ENCODE data around the gene PCTP.

PCTP gene

DNA sequence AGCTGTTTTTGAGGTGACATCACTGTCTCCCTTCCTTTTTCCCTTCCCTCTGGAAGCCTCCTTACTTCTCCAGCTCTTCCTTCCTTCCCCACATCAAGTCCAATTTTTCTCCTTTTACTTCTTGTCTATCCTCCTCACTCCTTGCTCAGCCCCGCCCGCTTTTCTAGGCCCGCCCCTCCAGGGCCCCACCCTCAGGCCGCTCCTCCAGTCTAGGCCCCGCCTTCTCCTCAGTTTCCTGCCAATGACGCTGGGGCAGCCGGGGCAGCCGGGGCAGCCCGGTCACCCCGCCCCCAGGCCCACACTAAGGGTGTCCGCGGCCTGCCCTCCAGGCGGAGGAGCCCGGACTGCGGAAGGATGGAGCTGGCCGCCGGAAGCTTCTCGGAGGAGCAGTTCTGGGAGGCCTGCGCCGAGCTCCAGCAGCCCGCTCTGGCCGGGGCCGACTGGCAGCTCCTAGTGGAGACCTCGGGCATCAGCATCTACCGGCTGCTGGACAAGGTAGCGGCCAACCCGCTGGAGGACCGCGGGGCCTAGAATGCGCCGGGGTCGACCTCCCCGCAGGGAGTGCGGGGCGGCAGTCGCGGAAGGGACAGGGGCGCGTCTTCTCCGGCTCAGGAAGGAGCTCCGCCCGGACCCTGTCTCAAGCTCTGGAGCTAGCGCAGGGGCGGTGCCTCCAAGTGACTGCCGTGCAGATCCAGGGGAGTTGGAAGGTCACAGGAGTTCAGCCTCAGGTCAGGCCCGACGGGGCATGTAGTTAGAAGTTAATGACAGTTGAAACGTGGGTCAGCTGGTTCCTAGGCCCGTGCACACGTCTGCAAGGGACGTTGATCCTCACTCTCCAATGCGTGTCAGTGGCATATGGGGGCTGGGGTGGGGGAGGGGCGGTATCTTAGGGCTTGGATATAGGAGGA is at the start of gene PCTP:
Gene PCTP (plus strand): TSS at position 302 of the 908 bp plus-strand sequence. CDS start 53 bp downstream, at position 355.
- DNase-seq = peak; percentile 84 to 89

DNA sequence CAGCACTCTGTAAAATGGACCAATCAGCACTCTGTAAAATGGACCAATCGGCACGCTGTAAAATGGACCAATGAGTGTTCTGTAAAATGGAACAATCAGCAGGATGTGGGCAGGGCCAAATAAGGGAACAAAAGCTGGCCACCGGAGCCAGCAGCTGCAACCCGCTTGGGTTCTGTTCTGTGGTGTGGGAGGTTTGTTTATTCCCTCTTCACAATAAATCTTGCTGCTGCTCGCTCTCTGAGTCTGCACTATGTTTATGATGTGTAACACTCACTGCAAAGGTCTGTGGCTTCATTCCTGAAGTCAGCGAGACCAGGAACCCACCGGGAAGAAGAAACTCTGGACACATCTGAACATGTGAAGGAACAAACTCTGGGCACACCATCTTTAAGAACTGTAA is 48.7 kb upstream of the PCTP start:
- DNase-seq = no peak

DNA sequence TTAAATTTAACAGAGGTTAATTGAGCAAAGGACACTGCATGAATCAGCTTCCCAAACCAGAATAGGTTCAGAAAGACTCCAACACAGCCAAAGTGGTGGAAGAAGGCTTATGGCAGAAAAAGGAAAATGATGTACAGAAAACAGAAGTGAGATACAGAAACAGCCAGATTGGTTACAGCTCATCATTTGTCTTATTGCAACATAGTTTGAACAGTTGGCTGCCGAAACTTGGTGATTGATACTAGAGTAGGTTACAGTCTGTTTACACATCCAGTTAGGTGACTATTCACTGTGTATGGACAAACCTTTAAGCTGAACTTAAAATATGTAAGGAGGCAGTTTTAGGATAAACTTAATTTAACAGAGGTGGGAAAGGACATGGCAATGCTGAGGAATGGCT is 46.5 kb upstream of the PCTP start:
- DNase-seq = no peak

DNA sequence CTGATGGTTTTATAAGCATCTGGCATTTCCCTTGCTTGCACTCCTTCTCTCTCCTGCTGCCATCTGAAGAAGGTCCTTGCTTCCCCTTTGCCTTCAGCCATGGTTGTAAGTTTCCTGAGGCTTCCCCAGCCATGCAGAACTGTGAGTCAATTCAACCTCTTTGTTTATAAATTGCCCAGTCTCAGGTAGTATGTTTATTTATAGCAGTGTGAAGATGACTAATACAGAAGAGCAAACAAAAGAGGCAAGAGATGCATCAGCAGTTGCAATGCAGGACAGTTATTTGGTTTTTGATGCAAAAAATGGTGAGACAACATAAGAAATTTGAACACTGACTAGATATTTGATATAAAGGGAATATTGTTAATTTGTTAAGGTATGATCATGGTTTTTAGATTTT is 45.0 kb upstream of the PCTP start:
- DNase-seq = no peak

DNA sequence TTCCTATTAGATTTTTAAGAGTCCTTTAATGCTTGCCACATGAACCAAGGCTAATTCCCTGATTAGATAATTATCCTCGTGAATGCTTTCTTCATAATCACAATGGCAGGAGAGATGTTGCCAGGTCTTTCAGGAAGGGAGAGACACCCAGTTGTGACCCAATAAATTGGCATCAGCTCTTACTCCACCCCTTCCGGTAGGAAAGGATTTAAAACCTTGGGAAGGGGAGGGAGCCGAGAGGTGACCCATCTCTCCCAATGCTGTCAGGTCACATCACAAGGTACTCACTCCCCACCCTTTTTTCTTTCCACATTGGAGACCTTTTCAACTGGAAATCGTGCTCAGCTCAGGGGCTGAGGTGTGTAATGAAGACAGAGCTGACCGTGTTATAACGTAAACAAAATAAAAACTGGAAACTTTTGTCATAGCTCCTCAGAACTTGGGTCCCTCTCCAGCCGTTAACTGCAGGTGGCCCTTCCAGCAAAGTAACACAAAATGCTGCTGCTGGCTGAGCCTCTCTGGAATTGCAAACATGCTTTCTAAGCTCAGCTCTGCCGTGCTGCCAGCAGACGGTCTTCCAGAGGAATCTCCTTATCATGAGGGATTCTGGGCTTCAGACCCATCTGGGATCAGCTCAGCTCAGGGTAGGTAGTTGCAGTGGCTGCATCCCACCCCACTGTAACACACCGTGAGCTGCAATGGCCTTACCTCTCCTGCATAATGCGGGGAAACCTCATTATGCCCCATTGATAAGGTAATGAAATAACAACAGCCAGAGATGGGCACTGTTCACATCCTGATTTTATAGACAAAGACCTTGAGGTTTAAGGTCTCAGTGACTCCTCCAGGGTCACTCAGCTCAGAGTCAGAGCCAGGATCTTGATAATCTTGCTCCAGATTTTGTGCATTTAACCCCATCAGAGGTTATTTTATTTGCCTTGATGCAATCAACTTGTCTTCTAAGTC is 43.8 kb upstream of the PCTP start:
- no peak for DNase-seq

DNA sequence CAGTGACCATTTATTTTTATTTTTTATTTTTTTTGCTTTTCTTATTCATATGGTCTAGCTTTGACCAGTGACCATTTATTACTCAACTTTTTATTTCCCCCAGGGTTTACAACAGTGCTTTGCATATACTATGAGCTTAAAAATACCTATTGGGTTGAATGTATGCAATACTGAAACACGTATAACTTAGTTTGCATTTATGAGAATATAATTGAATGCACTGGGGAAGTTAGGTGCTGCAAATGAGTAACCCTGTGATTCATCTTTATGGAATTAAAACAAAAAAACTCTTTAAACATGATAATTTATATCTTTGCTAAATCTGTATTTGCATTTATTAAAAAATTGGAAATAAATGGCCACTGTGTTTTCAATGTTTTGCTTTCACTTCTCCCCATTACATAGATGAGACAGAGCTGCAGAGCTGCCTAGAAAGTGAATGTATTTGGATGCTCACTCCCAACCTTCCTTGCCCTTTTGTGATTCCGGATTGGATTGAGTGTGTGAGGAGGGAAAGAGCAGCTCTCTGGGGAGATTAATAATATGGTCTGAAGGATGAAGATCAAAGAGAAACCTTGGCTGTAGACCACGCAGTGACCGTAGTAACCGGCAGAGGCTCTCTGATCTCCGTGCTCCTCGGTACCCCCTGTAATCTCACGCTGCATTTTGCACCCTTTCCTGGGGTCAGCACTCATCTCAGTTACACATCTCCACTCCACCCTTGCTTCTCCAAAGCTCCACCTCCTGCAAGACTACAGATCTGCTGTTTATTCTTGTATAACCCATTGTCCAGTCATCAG is 42.5 kb upstream of the PCTP start:
- no peak for DNase-seq

DNA sequence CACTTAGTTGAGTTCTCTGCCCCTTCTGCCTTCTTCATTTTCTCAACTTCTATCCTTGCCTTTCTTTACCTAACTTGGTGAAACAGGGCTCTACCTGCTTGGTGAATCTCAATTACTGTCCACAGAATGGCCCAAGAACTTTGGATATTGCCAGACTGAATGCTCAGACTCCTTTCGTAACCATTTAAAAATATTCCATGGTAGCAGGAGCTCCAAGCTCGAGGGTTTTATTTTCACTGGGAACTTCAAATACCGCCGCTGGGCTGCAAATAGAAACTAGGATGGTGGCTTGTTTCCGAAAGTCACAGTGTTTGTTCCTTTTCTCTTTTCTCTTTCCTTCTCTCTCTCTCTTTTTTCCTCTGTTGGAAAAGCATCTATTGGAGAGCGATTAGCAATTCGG is 41.4 kb upstream of the PCTP start:
- DNase-seq = no peak

DNA sequence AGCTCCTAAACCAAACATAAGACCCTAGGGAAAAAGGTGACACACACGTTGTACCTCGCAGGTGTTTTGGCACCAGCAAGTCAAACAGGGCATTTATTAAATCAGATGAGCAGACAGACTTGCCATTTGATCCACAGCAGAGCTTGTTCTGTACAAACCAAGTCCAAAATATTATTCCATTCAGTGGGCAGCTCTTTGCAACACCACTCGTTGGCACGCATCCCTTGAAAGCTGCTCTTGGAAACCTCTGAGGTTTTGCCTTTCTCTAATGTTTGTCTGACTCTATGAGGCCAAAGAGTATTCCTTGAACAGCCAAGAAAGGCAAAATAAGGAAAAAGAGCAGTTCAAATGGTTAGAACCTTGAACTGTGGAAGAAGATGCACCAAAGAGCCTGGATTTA is 40.9 kb upstream of the PCTP start:
- no peak for DNase-seq

DNA sequence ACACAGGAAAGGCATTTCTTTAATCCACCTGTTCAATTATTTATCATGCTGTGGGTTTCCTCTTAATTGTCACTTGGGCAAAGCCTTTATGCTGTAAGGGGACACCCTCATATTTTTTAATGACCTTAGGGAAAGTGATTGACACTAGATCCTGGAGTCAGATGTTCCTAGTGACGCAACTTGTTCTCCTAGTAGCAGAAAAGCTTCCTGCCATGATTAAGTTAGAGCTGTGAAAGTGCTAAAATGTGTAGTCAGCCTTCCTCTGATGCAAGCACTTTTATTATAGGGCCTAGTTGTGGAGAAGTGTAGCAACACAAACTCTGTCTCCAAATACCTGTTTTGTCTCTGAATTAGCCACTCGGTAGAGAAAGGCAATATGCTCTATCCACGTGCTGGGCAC is 40.4 kb upstream of the PCTP start:
- DNase-seq = no peak

DNA sequence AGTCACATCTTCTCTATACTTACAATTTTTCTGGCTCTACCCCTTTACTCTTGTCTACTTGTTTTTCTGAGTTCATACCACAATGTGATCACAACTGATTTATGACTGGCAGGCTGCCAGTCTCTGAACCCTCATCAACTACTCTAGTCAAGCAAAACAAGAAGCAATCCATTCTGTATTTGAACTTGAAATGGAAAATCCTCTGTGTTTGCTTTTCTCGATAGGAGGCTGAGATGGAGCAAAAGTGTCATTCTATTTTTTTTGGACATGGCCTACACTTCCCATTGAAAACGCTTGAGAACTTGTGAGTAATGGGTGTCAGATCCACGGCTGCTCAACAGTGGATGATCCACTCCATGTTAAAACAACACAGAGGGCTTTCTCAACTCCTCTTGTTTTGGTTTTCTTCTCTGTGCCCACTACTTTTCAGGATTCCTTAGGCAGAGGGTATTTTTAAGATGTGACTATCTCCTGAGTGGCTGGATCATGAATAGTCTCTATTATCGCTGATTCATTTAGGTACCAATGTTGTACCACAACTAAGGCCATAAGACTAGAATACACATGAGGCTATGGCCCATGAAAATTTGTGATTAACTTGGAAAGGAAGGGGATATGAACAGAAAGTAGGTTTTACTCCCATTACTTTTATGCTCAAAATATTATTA is 39.9 kb upstream of the PCTP start:
- DNase-seq = no peak

DNA sequence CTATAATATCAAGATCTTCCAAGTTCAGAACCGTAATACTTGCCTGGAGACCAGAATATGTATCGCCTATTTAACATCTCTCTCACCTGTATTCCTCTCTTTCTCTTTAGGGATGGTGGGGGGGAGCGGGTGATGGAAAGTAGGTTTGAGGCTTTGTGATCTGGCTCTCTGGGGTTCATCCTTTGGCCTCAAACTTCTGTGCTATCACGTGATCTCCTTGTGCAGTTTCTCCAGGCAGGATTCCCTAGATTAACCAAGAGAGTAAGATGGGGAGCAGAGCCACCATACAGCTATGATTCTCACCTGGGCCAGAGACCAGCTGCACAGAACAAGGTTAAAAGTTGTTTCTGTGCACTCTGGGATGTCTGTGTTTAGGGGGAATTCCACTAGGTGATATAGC is 33.4 kb upstream of the PCTP start:
- no peak for DNase-seq

DNA sequence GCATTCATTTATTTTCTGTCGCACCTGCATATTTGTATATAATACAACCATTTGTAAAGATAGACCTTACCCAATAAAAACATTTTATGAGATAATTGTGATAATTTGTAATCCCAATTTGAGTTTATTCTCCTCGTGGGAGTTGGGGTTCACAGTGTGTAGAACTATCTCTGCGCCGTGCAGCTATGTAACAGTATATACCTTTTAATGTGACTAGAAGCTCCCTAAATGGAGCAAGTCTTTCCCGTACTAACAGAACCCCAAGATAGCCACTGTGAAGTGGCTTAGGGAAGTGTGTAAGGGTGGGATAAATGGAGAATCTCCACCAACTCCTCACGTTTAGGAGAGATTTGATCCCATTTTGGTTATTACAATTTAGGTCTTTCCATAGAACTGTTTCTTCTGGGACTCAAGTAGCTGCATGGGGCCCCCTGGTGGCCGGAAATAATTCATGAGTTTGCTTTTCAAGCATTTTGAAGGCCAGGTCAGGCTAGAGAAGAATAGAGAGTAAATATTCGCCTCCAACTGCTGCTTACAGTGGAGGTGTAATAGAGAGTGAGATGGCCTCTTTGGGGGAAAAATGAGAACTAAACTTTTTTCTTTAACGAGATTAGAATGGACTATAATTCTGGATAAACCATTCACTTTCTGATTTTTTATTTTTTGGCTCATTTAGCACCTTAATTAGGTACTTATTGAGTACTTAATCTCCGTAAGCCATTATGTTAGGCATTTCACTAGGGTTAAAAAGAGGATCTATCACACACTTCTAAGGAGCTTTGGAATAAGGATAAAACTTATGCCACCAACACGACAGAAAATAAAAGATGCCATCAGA is 32.7 kb upstream of the PCTP start:
- DNase-seq = peak in 1 of 2 experiments; percentile 32

DNA sequence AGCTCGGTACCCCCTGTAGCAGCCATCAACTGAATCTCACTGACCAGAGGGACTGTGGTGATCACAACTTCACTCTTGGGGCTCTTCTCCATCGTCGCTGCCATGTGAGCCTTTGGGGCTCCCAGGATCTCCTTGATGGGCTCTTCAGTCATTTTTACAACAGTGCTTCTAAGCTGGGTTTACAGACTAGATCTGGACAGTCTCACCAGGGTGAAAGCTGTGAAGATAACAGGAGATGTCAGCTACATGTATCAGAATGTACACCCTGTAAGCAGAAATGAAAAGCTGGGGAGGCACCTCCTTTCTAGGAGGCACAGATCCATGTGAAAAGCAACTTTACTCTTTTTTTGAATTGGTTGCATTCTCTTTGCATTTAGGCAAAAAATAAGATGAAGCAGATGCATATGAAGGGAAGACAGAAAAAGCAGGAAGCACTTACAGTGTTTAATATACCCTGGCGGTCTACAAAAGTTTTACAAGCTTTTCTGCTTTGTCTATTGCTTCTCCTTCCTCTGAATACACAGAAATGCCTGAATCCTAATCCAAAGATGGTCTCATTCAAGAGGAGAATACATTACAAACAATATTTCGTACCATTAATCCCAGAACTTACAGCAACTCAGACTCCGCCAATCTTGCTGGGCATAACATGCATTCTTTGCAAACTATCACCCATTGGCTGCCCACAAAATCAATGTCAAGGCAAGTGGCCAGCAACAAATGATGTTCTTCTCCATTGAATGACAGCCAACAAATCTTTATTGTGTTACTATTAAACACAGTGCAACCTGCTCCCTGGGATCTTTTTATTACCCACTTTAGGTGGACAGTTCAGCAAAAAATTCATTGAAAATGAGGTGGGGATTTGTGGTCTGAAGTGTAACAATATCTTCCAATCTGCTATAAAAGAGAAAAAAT is 29.7 kb upstream of the PCTP start:
- DNase-seq = no peak

DNA sequence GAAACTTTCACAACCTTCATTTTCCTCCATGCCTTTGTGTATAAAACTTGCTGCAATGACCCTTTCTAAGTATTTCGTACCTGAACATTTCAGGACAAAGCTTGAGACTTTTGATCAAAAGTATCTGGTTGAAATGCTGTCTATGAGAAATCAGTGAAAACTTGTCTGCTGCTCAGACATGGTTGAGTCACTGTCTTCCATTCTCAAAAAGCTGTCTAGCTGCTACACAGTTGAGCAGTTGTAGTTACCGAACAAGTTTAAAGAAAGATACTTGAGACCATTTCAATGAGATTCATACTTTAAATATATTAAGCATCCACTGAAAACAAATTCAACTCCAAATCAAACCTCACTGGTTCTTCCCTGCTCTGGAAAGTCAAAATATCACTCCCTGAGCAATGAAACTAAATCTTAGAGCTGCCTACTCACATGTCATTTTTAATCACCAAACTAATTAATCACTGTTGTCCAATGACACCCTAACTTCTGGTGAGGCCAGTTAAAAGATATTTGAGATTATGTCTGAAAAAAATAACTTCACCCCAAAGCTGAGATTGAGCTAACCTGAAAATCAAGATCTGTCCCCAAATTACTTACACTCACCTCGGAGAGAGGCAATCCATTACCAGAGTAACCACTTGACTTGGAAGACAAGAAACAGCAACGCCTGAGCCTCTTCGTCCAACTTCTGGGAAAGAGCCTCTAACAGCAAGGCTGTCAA is 28.7 kb upstream of the PCTP start:
- no peak for DNase-seq

DNA sequence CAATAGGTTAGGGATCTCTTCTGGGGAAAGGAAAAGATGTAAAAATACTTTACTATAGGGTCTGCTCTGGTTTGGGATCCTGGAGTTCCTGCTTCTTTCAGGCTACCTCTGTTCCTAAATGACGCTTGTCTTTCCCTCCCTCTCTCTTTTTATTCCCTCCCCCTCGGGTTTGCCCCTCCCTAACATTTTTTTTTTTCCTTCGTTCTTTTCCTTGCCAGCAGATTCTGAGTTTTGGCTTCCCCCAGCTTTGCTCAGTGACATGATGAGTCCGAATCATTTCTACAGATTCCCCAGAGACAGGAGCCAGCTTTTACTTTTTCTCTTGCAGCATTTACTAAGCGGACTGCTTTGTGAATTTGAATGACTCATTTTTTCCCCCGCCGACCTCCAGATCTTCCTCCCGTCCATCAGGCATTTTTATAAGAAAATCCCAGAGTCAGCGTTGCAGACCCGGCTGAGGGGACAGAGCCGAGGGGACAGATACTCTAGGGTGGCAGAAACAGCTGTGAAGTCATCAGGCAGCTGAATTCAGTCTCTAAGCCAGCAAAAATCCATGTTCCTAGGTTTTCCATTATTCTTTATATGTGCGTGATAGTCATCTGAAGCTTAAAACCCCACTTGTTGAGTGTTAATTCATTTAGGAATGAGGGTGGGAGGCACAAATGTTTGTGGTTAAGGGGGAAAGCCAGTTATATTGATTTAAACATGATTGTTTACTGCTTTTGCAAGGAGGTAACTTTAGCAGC is 27.9 kb upstream of the PCTP start, which contains the start of gene TMEM100:
Gene TMEM100 (minus strand): TSS at position 123 of the 746 bp plus-strand sequence. CDS start 1,794 bp downstream, outside the sequence.
- DNase-seq = no peak

DNA sequence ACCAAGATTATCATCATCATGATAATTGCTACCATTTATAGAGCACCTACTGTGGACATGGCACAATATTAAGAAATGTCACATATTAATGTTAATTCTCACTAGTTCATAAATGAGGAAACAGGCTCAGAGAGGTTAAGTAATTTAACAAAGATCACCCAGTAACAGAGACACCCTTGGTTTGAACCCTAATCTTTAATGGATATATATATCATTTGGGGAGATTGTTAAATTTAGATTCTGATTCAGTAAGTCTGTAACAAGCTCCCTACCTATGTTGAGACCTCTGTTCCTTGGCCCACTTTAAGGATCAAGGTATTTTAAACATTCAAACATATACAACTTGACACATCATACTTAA is 27.4 kb upstream of the PCTP start:
- no peak for DNase-seq

DNA sequence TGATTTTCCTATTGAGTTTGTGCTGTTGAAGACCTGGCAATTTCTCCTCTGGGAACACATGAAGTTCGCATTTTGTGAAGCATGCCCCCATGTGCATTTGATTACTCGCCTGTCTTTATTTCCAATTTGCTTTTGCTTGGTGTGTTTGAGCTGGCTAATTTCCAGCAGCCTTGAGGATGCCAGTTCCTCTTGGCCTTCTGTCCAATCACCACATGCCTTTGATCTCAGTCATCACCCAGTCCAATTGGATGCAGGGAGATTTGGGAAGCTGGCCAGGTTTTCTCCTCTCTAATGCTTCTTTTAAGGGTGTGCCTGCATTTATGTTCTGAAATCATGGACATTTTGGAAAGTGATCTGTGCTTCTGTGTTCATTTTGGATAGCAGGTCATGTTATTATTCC is 24.4 kb upstream of the PCTP start:
- no peak for DNase-seq

DNA sequence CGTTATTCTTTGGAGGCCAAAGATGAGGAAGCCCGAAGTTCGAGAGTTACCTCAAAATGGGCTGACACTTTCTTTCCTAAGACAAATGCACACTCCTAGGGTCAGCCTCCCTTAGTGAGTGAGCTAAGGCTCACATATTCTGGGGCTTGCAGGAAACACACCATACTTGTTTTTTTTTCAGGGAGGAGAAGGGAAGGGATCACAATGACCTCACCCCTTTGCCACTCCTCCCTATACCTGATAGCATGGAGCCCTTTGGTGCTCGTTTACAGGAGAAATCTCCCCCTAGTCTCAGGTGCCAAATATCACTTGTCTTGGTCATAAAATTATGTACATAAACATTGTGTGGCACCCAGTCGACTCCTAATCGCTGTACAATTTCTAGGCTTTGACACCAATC is 23.6 kb upstream of the PCTP start:
- no peak for DNase-seq

DNA sequence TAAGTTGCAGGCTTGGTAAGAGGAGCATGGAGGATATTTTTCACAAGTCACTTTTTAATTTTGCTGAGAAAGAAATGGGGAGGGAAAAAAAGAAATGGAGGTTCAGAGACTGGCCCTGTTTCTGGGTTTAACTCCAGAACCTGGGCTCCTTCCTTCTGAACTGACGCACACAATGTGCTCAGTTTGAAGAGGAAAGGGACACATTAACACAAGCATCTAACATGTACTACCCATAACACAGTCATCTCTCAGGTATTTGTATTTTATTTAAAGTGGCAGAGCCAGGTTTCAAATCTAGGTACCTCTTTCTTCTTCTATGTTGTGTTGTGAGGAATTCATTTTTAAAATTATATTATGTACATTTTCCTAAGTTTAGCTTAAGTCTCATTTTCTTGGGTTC is 22.9 kb upstream of the PCTP start:
- no peak for DNase-seq

All from SW 1271 (cell line).